Activated gamma-delta T cell (primary cell): Measurements from ENCODE around the gene PCBP3.
"Not testable (repeated sequence)": the region's sequence is repeated elsewhere in the genome, so short reads cannot be mapped to it uniquely, and the experiment has no call there.

Source experiments
- DNase-seq: peaks from one replicate; lab custom pipeline; 2025; lab: John Stamatoyannopoulos, UW

Gene PCBP3

GRCh38 chr21:45845770-45846090, 202.2 kb downstream of the PCBP3 start:
- no peak for DNase-seq

GRCh38 chr21:45846373-45847160, 203.0 kb downstream of the PCBP3 start:
- no peak for DNase-seq

- DNase-seq: no peak
Measured at GRCh38 chr21:45847870-45848269, 204.3 kb downstream of the PCBP3 start.

- no peak for DNase-seq
Measured at GRCh38 chr21:45848331-45848730, 204.8 kb downstream of the PCBP3 start.

GRCh38 chr21:45848805-45849204, 205.3 kb downstream of the PCBP3 start:
- DNase-seq: no peak

GRCh38 chr21:45849651-45850050, 206.1 kb downstream of the PCBP3 start:
- DNase-seq: no peak

- no peak for DNase-seq
Measured at GRCh38 chr21:45850181-45850580, 206.7 kb downstream of the PCBP3 start.

- DNase-seq: not testable (repeated sequence)
Measured at GRCh38 chr21:45852386-45852785, 208.9 kb downstream of the PCBP3 start.

- DNase-seq: no peak
Measured at GRCh38 chr21:45852886-45853400, 209.4 kb downstream of the PCBP3 start.

GRCh38 chr21:45853703-45854342, 210.3 kb downstream of the PCBP3 start:
- no peak for DNase-seq

- DNase-seq: no peak
Measured at GRCh38 chr21:45854690-45855247, 211.2 kb downstream of the PCBP3 start.

- DNase-seq: no peak
Measured at GRCh38 chr21:45855248-45855811, 211.8 kb downstream of the PCBP3 start.

GRCh38 chr21:45856442-45856841, 212.9 kb downstream of the PCBP3 start:
- DNase-seq: no peak

- no peak for DNase-seq
Measured at GRCh38 chr21:45856906-45857305, 213.4 kb downstream of the PCBP3 start.

- no peak for DNase-seq
Measured at GRCh38 chr21:45857761-45858160, 214.2 kb downstream of the PCBP3 start.

- no peak for DNase-seq
Measured at GRCh38 chr21:45858180-45858579, 214.7 kb downstream of the PCBP3 start.

GRCh38 chr21:45859041-45859761, 215.7 kb downstream of the PCBP3 start:
- DNase-seq: no peak

GRCh38 chr21:45859762-45860357, 216.3 kb downstream of the PCBP3 start:
- no peak for DNase-seq

GRCh38 chr21:45860493-45861155, 217.1 kb downstream of the PCBP3 start:
- no peak for DNase-seq

- DNase-seq: no peak
Measured at GRCh38 chr21:45861156-45861870, 217.8 kb downstream of the PCBP3 start.
